Right ventricle myocardium superior (tissue), 1 donor: ENCODE results near the gene SPDEF. TPM values are rescaled to one million over a fixed set of nuclear protein-coding genes. Genes with fewer than 3 reads are reported as not detected.

Source experiments
- ATAC-seq: fragments of 200-7000 bp; cut with Tn5 transposase; one replicate; pipeline ENCODE4 v1.9.1; 2020; ENCODE audit warnings: mild to moderate bottlenecking; ENCODE audit not compliant: poor library complexity
- DNase-seq: peaks from one replicate; pipeline ENCODE4 v3.0.0-alpha.2; 2020
- intact Hi-C: fragments of 100-400 bp; cut with DNase I; formaldehyde crosslinking; loops from one replicate; pipeline ENCODE4 v1.11.2; 2022
- long read RNA-seq: library from polyadenylated mRNA; unstranded; transcript quantifications from one replicate; pipeline ENCODE4 v2.0.0, GENCODE V29; 2021
- total RNA-seq: library from RNA; stranded (reverse); fragmentation: NEBNext Ultra II Directional; extraction: Animal tissue kit (Norgen Biotek cat#: 25700); gene quantifications from one replicate; pipeline ENCODE4 v1.2.1, GENCODE V29; 2021
- donor health status: DM: no; HTN: yes; CAD: no; lungs with severe emphysema.

The SPDEF gene
- total RNA-seq, result not detected
- long read RNA-seq, partial matches to known transcripts, result 1 of 1 reads
- long read RNA-seq, other reads (novel, unspliced or antisense), result 0 of 1 reads

- DNase-seq, result no peak
- no peak for ATAC-seq
- intact Hi-C loops, result no loop called here
Measured at GRCh38 chr6:34556031-34556471, at the start of gene SPDEF. Gene SPDEF (minus strand): TSS chr6:34556329. CDS start chr6:34544455, 11,874 bp downstream.

GRCh38 chr6:34603707-34604106, 47.6 kb upstream of the SPDEF start:
- DNase-seq (no peak), ATAC-seq (no peak)
- intact Hi-C loops, result no loop called here

DNA sequence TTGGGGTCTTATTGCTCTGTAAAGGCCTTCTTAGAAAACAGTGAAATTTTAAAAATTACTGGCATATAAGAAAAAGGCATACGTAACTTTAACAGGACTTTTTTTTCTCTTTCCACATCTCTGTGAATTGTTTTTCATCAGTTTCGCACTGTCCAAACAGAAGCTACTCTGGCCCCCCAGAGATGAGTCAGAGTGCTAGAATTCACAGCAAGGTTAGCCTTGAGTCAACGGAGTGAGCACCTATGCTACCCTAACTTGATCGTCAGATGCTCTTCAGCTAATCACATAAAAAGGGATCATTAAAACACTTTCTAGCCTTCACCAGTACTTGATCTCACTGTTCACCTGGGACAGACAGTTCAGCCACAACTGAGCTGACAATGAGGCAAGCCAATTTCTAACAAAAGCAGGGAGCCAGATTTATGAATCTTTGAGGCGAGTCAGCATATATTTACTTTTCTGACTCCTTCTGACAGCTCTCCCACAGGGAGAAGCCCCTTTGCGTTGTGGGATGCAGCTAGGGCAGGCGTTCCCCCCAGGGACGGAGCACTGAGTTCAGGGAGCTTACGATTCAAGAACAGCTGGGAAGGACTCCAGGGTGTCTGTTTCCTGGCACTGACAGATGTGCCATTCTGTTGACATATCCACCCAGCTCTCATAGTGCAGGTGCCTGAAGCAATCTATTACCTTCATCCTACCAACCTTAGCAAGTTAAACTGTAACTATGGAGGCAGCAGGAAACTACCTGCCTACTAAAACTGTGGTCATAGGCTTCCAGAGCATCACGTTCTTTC, 46.4 kb upstream of the SPDEF start:
- DNase-seq (no peak), ATAC-seq (peak; percentile 31)
- intact Hi-C loops, result no loop called here

GRCh38 chr6:34601706-34602105, 45.6 kb upstream of the SPDEF start:
- intact Hi-C loops, result no loop called here
- ATAC-seq (peak; percentile 49), DNase-seq (no peak)

DNA sequence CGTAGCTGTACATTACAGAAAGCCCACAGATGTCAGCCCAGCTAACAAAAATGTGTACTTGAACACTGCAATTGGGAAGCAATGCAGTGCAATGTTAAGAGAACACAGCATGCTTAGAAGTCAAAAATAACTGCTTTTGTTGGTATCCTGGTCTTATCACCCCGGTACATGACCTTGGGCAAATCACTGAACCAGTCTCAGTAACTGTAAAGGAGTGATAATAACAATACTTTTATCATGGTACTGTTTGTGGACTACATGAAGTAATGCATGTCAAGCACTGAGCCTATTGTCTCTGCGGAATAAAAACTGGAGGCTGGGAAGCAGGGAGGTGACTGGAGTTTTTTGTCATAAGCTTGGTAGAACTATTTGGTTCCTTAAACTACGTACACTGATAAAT, 44.7 kb upstream of the SPDEF start:
- no peak for DNase-seq
- ATAC-seq, result peak; percentile 35
- intact Hi-C loops, result no loop called here

- peak; percentile 55 for ATAC-seq
- intact Hi-C loops, result no loop called here
- no peak for DNase-seq
Measured at GRCh38 chr6:34600101-34600500, 44.0 kb upstream of the SPDEF start.

- intact Hi-C loops, result no loop called here
- peak; percentile 65 for ATAC-seq
- DNase-seq, result no peak
Measured at GRCh38 chr6:34598712-34599111, 42.6 kb upstream of the SPDEF start.

DNA sequence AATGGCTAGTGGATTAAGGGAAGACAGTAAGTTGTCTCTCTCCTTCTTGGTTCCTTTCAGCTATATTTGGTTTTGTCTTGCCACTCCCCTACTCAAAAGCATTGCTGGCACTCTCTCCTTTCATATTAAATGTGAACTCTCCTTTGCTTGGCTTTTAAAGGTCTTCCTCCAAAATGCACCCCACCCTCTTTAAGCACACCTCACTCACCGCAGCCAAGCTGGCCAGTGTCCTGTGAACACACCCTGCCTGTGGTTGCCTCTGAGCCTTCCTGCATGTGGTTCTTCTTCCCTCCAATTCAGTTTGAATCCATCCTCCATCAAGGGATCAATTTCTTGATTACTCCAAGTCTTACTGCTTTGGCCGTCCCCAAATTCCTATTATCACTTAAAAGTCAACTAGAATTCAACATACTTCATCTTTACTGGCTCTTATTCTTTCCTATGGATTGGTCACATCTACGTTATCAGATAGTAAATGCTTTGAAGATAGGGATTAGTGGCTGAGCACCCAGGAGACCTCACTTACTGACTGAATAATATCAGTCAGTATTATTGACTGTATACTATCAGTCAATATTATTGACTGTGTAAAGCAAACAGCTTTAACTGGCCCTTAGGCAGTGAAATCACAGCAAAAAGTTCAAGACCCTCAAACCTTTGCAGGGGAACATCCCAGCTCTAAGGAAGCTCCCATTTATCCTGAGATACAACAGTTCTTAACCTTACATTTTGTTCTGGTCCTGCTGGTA, 41.6 kb upstream of the SPDEF start:
- ATAC-seq (no peak), DNase-seq (no peak)
- intact Hi-C loops, result no loop called here

DNA sequence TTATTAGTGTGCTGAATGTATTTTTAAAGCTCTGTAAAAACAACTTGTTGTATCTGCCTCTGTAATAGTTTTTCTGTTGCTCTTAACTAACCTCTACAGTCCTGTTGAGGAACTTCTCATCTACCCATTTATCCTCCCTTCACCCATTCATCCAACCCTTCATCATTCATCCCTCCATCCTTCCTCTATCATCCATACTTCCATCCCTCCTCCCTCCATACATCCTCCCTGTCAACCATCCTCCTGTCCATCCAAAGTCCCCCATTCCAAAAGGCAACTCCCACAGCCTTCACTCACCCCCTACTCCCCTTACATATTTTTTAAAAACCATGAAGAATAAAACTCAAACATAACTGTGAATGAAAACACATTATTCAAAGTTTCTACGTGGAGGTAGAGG, 40.7 kb upstream of the SPDEF start:
- ATAC-seq (no peak), DNase-seq (no peak)
- intact Hi-C loops, result no loop called here

DNA sequence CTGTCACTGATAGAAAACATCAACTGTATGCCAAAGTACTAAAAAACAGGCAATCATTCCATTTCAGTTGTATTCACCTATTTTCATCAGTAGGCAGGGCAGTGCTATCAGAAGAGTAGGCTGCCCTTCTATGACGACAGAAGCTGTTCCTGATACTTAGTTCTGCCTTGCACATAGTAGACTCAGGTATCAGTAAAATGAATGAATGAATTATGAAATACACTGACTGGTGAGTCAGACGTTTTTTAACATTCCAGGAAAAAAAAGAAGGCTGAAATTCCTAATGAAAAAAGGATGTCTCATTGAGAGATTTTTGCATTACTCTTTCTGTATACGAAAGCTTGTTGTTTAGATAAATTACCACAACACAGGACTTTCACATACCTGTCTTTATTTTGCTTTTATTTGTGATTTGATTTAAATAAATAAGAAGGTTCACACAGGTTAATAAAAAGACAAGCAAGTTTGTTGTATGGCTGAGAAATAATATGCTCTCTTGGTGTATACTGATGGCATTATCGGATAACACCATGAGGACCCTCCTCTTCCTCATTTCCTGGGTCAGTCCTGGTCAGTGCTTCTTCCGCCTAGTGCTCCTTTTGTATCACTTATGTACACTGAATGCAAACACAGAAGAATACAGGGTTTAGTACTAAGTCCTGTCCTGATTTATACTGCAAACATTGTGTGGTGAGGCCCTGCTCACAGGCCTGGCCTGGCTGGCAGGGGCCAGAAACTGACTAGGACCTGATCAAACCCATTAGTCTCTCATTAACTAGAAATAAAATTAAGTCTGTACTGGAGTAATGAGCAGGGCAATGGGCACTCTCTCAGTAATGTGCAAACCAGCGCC, 39.4 kb upstream of the SPDEF start:
- intact Hi-C loops, result no loop called here
- ATAC-seq, result no peak
- no peak for DNase-seq

DNA sequence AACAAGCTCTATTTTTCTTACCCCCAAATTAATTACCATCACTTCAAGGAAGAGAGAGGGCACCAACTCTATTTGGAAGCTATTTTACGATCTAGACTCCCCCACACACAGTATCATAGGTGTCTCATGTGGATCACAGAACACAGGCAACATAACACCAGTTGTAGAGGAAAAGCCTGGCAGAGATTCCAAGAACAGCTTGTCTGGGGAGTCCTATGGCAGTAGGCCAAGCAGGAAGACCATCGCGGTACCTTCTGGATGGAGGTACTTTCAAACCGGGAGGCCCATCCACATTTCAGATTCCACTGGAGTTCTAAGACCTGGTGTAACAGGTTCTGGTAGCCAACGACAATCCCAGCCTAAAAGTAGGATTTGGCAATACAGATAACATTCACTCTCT, 37.6 kb upstream of the SPDEF start:
- ATAC-seq (peak; percentile 22), DNase-seq (no peak)
- intact Hi-C loops, result no loop called here

DNA sequence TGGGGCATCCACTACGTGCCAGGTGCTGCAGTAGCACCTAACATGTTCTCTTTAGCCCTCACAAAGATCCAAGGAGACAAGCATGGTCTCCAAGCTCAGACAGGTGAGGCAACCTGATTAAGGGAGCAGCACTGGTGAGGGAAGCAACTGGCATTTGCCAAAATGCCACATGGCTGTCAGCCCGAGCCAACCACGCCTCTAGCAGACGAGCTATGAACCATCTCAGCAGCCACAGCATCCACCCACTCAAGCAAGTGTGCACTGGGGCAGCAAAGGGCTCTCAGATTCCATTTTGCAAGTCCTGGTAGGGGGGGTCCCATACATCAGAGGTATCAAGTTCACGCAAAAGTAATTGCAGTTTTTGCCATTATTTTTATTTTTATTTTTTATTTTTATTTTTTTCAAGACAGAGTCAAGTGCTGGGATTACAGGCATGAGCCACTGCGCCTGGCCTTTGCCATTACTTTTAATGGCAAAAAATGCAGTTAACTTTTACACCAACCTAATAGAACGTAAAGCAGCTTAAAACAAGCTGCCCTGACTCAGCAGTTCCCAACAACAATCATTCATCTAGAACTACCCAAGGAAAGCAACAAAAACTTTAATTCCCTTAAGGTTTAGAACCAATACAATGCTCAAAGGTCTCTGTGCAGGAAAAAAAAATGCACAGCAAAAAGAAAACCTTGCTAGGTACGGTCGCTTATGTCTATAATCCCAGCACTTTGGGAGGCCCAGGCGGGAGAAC, 36.3 kb upstream of the SPDEF start:
- intact Hi-C loops, result no loop called here
- DNase-seq, result no peak
- ATAC-seq, result no peak

GRCh38 chr6:34589691-34590090, 33.6 kb upstream of the SPDEF start:
- no peak for ATAC-seq
- DNase-seq, result no peak
- intact Hi-C loops, result no loop called here

- intact Hi-C loops, result no loop called here
- no peak for ATAC-seq
Measured at GRCh38 chr6:34589140-34589539, 33.0 kb upstream of the SPDEF start.

GRCh38 chr6:34587851-34588250, 31.7 kb upstream of the SPDEF start:
- ATAC-seq (no peak), DNase-seq (no peak)
- intact Hi-C loops, result no loop called here

More at GRCh38 chr6:34589140-34589539, 33.0 kb upstream of the SPDEF start:
- no peak for DNase-seq

GRCh38 chr6:34587325-34587724, 31.2 kb upstream of the SPDEF start:
- ATAC-seq (no peak), DNase-seq (no peak)
- intact Hi-C loops, result no loop called here

DNA sequence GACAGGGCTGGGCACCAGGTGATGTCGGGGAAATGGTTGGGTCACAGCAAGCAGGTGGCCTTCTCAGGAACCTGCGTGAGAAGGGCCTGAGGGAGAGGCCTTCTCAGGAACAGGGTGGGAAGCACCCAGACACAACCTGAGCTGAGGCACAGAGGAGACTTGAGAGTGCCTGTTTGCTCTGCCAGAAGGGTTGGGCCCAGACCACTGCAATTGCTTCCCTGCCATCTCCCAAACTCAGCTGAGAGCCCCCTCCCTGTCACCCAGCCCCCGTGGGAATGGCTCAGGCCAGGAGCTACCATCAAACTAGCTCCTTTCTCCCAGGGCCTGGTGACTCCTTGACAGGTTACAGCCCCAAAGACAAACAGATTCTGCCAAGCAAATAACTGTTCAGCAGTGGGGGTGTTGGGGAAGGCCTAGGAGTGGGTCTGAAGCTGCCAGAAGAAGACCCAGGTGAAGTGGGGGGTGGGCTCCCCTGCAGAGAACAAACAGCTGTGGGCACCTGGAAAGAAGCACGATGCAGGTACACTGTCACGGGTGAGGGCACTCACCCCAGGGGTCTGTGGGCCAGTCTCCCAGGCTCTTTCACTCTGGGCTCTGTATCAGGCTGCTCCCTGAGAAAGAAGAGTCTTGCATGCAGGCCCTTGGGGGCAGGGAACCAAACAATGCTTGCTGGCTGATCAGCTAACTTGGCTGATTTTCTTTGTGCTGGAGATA, 30.4 kb upstream of the SPDEF start:
- ATAC-seq (no peak), DNase-seq (no peak)
- intact Hi-C loops, result no loop called here

- DNase-seq (no peak), ATAC-seq (no peak)
- intact Hi-C loops, result no loop called here
Measured at GRCh38 chr6:34585512-34586061, 29.5 kb upstream of the SPDEF start.
